Measurements from ENCODE around the gene RASSF3. TPM values are rescaled to one million over a fixed set of nuclear protein-coding genes. Genes with fewer than 3 reads are reported as not detected.
"Not testable (repeated sequence)": the region's sequence is repeated elsewhere in the genome, so short reads cannot be mapped to it uniquely, and the experiment has no call there.

Gene RASSF3
- total RNA-seq, 1 donor from 2014 or later = 43.1 TPM

DNA sequence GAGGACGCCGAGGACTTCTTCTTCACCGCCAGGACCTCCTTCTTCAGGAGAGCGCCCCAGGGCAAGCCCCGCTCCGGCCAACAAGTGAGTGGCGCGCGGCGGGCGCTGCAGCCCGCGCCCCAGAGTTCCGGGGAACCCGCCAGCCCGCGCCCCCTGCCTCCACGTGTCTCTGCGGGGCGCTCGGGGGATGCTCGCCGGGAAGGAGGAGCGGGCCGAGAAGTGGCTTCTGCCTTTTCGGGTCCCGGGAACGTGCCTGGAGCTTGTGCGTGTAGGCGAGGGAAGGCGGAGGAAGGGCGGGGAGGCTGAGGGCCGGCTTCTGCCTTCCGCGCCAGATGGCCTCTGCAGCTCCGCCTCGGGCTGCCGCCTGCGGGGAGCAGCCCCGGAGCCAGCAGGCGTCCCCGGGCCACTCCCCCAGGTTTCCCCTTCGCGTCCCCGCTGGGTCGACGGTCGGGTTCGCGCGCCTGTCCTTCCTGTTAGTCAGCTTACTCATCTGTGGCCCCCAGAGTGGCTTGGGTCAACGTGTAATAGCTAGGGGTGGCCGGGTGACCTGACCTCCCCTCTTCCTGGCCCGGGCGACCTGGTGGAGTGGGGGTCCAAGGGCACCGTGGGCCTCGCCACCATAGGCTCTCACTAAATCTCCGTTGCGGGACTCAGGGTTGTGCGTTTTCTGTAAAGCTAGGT lies 505 bp downstream of the RASSF3 start:
- Mint-ChIP-seq H3K27me3 (no peaks in the 10 kb centered on the region), H3K27ac (peak overlapping the region; percentile 93), H3K4me1 (peaks cover 39% of the 10 kb centered on the region), H3K36me3 (ENCODE audit: low read depth) (peaks cover 16% of the 10 kb centered on the region), H3K4me3 (peak overlapping the region; percentile 96), H3K9me3 (no peaks in the 10 kb centered on the region)
- intact Hi-C loops (cut with micrococcal nuclease) = loop anchor here (2.0 to 5.0 kb wide), 3 partner anchors 158 to 1692 kb away; partner anchors contain the start of genes HELB and TBK1
- peak; percentile 92 for DNase-seq

DNA sequence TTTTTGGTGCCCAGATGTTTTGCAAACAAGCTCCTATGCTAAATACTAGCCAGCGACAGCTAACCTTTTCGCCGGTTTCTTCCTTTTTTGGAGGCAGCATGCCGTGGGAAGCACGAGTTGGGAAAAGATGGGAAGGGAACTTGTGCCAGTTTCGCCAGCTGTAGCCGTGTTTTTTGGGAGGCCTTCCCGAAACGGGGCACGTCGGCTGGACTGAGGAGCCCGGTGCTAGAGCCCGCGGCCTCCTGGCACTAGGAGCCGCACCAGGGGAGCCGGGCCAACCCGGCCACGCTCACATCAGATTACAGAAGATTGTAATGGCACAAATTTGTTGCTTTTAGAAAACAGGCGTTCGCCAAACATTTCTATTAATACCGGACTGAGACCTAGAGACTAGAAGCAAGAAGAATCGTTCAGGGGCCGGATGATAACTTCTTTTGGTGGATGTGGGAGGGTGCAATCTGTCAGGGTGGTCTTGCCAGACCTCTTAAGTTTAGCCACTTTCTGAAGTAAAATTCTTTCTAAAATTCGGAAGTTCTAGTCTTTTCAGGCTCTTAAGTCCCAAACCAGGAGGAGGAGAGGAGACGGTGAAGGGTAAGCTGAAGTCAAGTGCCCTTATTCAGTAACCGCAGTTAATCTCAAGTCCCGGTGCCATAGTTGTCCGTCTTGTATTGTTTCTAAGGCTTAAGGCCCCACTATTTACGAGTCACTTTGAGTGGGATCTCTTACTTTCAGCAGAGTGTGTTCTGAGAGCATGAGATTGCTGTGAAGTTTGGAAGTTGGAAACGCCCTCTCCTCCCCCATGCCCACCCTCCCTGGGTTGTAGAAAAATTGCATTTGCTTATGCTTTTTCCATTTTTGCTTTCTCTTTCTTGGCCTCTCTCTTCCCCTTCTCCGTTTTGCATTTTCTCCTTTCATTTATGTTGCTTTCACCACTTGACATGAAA lies 1.3 kb downstream of the RASSF3 start:
- Mint-ChIP-seq H3K27ac (peak overlapping the region; percentile 93), H3K27me3 (no peaks in the 10 kb centered on the region), H3K36me3 (ENCODE audit: low read depth) (peaks cover 24% of the 10 kb centered on the region), H3K4me3 (peak overlapping the region; percentile 96), H3K4me1 (peaks cover 46% of the 10 kb centered on the region), H3K9me3 (no peaks in the 10 kb centered on the region)
- peak; percentile 74 for DNase-seq
- intact Hi-C loops (cut with micrococcal nuclease) = loop anchor here (1.0 to 5.0 kb wide), 5 partner anchors 14 to 1691 kb away; partner anchors contain the start of genes GNS, HELB and TBK1

DNA sequence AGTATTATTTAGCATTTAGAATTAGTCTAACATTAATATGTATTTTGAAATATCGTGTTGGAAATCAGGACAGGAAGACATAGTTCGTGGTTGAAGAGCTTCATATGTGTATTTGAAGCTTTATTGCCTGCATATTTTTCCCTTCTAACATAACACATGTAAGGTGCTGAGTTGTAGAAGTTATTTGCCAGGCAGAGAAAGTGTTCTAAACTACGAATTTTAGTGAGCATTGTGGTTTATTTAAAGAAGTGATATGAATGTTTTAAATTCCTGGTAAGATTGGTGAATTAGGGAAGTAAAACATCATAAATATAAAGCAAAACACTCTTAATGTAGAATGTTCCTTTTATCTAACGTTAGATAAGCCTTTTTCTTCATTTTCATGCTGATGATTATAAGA lies 2.5 kb downstream of the RASSF3 start:
- intact Hi-C loops (cut with micrococcal nuclease) = loop anchor here (1.0 to 5.0 kb wide), 4 partner anchors 12 to 1689 kb away; partner anchors contain the start of genes GNS and HELB
- DNase-seq = no peak
- peak overlapping the region; percentile 96 for H3K4me3 Mint-ChIP-seq
- peaks cover 48% of the 10 kb centered on the region for H3K4me1 Mint-ChIP-seq
- peak overlapping the region; percentile 93 for H3K27ac Mint-ChIP-seq
- H3K36me3 Mint-ChIP-seq (ENCODE audit: low read depth) = peaks cover 29% of the 10 kb centered on the region
- no peaks in the 10 kb centered on the region for H3K27me3 Mint-ChIP-seq
- H3K9me3 Mint-ChIP-seq = no peaks in the 10 kb centered on the region

DNA sequence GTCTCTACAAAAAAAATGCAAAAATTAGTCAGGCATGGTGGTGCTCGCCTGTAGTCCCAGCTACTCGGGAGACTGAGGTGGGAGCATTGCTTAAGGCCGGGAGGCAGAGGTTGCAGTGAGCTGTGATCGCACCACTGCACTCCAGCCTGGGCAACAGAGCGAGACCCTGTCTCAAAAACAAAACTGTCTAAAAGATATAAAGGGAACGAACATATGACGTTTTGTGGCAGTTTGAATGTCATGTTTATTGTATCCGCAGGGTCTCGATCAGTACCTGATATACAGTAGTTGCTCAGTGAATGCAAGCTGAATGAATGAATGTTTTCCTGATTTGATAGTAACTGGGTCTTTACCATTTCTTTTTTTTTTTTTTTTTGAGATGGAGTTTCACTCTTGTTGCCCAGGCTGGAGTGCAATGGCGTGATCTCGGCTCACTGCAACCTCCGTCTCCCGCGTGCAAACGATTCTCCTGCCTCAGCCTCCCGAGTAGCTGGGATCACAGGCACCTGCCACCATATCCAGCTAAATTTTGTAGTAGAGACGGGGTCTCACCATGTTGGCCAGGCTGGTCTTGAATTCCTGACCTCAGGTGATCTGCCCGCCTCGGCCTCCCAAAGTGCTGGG lies 3.6 kb downstream of the RASSF3 start:
- Mint-ChIP-seq H3K36me3 (ENCODE audit: low read depth) (peaks cover 29% of the 10 kb centered on the region), H3K4me1 (peaks cover 42% of the 10 kb centered on the region)
- not testable (repeated sequence) for H3K27me3 Mint-ChIP-seq, H3K4me3 Mint-ChIP-seq, DNase-seq, H3K27ac Mint-ChIP-seq, H3K9me3 Mint-ChIP-seq
- intact Hi-C loops (cut with micrococcal nuclease) = loop anchor here (5.0 kb wide), 2 partner anchors 558 to 1688 kb away; partner anchors contain the start of gene HELB

DNA sequence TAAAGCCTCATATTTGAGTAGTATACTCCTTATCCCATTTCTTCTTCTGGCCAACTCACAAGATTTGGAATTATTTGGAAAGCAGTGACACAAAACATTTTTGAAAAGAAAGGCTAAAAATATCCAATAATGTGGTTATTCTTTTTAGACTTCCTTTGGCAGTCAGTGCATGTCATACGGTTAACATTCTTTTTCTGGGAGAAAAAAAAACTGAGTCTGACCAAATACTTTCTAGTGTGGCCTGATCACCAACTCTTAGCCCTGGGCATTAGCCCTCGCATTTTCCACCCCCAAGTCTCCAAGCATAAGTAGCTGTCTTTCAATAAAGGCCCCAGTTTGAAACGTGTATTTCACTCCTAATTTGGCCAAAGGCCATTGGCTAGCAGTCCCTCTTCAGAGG lies 5.9 kb downstream of the RASSF3 start:
- H3K4me1 Mint-ChIP-seq = peaks cover 43% of the 10 kb centered on the region

DNA sequence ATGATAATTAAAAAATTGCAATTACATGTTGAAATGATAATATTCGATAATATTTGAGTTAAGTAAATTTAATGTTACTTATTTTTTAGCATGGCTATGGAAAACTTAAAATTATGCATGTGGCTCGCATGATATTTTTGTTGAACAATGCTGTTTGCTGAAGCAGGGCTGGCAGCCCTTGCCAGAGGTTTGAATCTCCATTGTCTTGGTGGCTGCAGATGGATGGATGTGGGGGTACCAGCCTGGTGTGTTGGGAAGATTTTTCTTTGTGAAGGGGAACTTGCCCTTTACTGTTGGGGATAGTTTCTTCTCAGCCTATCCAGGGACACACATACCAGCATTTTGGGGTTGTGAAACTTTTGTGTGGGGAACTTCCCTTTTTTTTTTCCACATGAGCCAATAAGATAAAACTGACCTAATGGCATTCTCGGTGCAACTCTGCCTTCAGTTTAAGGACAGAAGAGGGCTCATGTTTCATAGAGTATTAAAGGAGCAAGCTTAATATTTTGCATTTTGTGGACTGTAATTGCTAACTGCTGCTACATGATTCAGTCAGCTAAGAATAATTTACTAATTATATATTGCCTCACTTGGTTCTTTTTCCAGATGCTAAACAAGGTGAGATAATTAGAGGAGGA lies 8.8 kb downstream of the RASSF3 start:
- no peaks in the 10 kb centered on the region for H3K9me3 Mint-ChIP-seq
- no peaks in the 10 kb centered on the region for H3K27me3 Mint-ChIP-seq
- H3K4me3 Mint-ChIP-seq = no peak overlapping the region
- intact Hi-C loops (cut with micrococcal nuclease) = no loop called here
- H3K36me3 Mint-ChIP-seq (ENCODE audit: low read depth) = peaks cover 33% of the 10 kb centered on the region
- DNase-seq = no peak
- H3K27ac Mint-ChIP-seq = no peak overlapping the region
- peaks cover 36% of the 10 kb centered on the region for H3K4me1 Mint-ChIP-seq

More for the DNA sequence above, 5.9 kb downstream of the RASSF3 start:
- H3K27ac Mint-ChIP-seq = no peak overlapping the region
- no peak overlapping the region for H3K4me3 Mint-ChIP-seq
- no peak for DNase-seq
- intact Hi-C loops (cut with micrococcal nuclease) = no loop called here
- H3K9me3 Mint-ChIP-seq = no peaks in the 10 kb centered on the region
- H3K27me3 Mint-ChIP-seq = no peaks in the 10 kb centered on the region
- H3K36me3 Mint-ChIP-seq (ENCODE audit: low read depth) = peaks cover 35% of the 10 kb centered on the region

DNA sequence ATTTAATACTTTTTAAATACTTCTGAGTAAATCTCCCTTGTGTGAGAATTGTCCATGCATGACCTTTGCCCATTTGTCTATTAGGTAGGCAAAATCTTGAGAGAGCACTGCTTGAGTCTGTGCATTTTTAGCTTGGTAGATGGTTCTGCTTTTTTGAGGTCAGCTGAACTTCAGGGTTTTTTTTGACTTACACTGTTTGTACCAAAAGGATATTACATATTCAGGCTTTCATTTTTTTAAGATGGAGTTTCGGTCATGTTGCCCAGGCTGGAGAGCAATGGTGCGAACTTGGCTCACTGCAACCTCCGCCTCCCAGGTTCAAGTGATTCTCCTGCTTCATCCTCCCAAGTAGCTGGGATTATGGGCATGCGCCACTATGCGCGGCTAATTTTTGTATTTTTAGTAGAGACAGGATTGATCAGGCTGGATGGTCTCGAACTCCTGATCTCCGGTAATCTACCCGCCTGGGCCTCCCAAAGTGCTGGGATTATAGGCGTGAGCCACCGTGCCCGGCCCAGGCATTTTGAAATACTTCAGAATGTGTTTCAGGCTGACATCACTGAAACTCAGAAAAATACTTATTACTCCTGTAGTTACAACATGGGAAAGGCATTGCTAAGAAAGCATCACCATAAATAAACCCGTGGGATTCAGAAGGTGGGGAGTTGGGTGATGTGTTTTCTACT lies 11.1 kb downstream of the RASSF3 start:
- intact Hi-C loops (cut with micrococcal nuclease) = no loop called here
- H3K36me3 Mint-ChIP-seq (ENCODE audit: low read depth) = peaks cover 21% of the 10 kb centered on the region
- H3K4me1 Mint-ChIP-seq = peaks cover 37% of the 10 kb centered on the region
- H3K9me3 Mint-ChIP-seq = no peaks in the 10 kb centered on the region
- DNase-seq = no peak
- no peaks in the 10 kb centered on the region for H3K27me3 Mint-ChIP-seq
- H3K4me3 Mint-ChIP-seq = no peak overlapping the region
- no peak overlapping the region for H3K27ac Mint-ChIP-seq

DNA sequence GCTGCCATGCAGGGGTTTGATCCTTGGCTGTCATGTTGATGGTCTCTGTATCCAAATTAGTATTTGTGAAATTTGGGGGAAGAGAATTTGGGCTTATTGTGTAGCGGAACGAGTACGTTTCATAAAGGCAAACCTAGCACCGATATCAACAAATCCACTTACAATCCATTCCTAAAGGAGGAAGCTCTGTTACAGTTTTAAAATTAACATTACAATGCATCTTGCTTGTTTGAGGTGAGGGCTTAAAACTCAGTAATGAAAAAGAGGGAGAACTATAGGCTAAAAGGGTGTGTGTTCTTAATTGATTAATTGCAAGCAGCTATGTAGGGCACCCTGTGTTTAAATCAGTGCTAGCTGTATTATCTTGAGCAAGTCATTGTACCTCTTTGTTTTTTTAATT lies 13.7 kb downstream of the RASSF3 start:
- H3K9me3 Mint-ChIP-seq = no peaks in the 10 kb centered on the region
- no peak overlapping the region for H3K27ac Mint-ChIP-seq
- DNase-seq = no peak
- peaks cover 23% of the 10 kb centered on the region for H3K36me3 Mint-ChIP-seq (ENCODE audit: low read depth)
- no peak overlapping the region for H3K4me3 Mint-ChIP-seq
- H3K4me1 Mint-ChIP-seq = peaks cover 41% of the 10 kb centered on the region
- intact Hi-C loops (cut with micrococcal nuclease) = loop anchor here (2.0 kb wide), 1 partner anchor 45 kb away; no protein-coding TSS in a partner anchor
- H3K27me3 Mint-ChIP-seq = no peaks in the 10 kb centered on the region

DNA sequence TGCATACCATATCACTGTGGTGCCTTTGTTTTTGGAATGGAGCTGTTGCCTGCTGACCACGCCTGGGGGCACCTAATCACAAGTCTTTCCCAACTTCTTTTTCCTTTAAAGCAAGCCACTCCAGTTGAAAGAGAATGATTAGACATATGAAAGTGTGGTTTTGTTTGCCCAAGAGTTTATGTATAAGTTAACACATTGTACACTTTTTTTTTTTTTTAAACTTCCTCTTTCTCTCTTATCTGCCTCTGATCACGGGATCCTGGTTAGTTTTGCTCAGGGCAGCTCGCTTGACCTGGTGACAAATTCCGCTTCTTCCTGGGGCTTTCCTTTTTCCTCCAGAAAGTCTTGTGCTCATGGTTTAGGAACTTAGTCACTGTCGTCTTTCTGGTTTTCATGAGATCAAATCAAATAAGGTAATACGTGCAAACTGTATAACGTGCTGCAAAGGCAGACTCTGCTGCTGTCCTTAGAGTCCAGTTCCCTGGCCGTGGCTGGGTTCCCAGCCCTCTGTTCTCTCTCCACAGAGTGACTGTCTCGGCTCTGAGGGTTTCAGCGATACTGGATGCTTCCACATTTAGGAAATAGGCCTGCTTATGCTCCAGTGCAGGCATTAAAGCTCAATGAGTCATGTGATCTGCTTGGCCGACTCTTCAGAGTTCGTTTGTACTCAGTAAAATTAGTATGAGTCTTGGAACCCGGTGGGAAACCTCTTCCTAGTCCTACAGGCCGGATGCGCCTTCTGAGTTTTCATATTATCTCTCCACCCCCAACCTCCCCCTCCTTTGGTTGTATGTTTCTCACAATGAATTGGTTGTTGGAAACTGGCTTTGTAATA lies 15.2 kb downstream of the RASSF3 start:
- H3K4me1 Mint-ChIP-seq = peaks cover 37% of the 10 kb centered on the region
- DNase-seq = peak; percentile 60
- H3K9me3 Mint-ChIP-seq = peaks cover under 1% of the 10 kb centered on the region
- H3K27me3 Mint-ChIP-seq = no peaks in the 10 kb centered on the region
- intact Hi-C loops (cut with micrococcal nuclease) = loop anchor here (1.0 to 2.0 kb wide), 2 partner anchors 13 to 43 kb away; no protein-coding TSS in a partner anchor
- H3K4me3 Mint-ChIP-seq = peak overlapping the region; percentile 71
- H3K27ac Mint-ChIP-seq = peak overlapping the region; percentile 77
- peaks cover 23% of the 10 kb centered on the region for H3K36me3 Mint-ChIP-seq (ENCODE audit: low read depth)

DNA sequence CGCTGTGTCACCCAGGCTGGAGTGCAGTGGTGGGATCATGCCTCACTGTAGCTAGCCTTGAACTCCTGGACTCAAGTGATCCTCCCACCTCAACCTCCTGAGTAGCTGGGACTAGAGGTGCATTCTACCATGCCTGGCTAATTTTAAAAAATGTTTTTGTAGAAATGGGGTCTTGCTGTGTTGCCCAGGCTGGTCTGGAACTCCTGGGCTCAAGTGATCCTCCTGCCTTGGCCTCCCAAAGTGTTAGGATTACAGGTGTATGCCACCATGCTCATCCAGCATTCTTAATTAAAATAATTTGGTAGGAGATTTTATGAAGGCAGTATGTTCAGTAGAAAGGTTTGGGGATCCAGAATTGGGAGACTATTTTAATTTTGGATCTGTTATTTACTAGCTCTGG lies 16.3 kb downstream of the RASSF3 start:
- intact Hi-C loops (cut with micrococcal nuclease); H3K27me3 Mint-ChIP-seq; H3K4me3 Mint-ChIP-seq; DNase-seq; H3K9me3 Mint-ChIP-seq; H3K27ac Mint-ChIP-seq: not testable (repeated sequence)
- Mint-ChIP-seq H3K4me1 (peaks cover 45% of the 10 kb centered on the region), H3K36me3 (ENCODE audit: low read depth) (peaks cover 33% of the 10 kb centered on the region)

DNA sequence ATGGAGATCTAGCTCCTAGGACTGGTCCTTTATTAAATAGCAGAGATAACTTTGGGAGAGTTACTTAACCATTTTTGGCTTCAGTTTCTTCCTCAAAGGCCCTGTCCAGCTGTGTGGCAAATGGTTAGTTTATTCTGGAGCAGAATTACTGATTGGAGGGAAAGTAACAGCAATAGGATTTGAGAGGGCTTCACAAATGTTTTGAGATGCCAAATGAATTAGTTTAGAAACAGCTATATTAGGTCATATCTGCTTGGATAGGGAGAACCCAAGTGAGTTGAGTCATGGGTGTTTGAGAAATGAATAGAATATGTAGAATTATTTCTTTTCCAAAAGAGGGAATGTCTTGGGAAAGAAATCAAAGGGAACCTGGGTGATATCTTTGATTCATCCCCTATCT lies 17.5 kb downstream of the RASSF3 start:
- peaks cover 41% of the 10 kb centered on the region for H3K36me3 Mint-ChIP-seq (ENCODE audit: low read depth)
- intact Hi-C loops (cut with micrococcal nuclease) = no loop called here
- H3K9me3 Mint-ChIP-seq = peaks cover 9% of the 10 kb centered on the region
- H3K27me3 Mint-ChIP-seq = no peaks in the 10 kb centered on the region
- no peak for DNase-seq
- peak overlapping the region; percentile 17 for H3K27ac Mint-ChIP-seq
- peaks cover 53% of the 10 kb centered on the region for H3K4me1 Mint-ChIP-seq
- H3K4me3 Mint-ChIP-seq = no peak overlapping the region

DNA sequence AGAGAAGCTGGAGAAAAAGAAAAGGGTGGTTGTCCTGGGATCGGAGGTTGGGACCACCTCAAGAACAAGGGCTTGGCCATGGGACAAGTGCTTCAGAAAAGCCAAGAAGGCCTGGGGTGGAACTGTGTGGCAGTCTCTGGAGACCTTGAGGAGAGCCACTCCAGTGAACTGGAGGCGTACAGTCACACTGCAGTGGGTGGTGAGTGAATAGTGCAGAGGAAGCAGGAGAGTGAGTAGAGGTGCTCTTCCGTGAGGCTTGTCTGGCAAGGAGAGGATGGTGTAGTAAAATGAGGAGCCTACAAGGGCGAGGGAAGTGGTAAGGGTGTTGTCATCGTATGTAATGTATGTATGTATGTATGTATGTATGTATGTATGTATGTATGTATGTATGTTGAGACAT lies 20.9 kb downstream of the RASSF3 start:
- peaks cover 52% of the 10 kb centered on the region for H3K36me3 Mint-ChIP-seq (ENCODE audit: low read depth)

More for the DNA sequence above, 20.9 kb downstream of the RASSF3 start:
- intact Hi-C loops (cut with micrococcal nuclease) = no loop called here
- no peak overlapping the region for H3K4me3 Mint-ChIP-seq
- no peaks in the 10 kb centered on the region for H3K27me3 Mint-ChIP-seq
- no peak overlapping the region for H3K27ac Mint-ChIP-seq
- H3K4me1 Mint-ChIP-seq = peaks cover 50% of the 10 kb centered on the region
- peaks cover 14% of the 10 kb centered on the region for H3K9me3 Mint-ChIP-seq
- DNase-seq = no peak
